AG04450 (cell line): ENCODE results near the gene INPPL1. TPM values are rescaled to one million over a fixed set of nuclear protein-coding genes. Genes with fewer than 3 reads are reported as not detected.
"Not testable (repeated sequence)": the region's sequence is repeated elsewhere in the genome, so short reads cannot be mapped to it uniquely, and the experiment has no call there.

Source experiments
- CTCF ChIA-PET: fragments of 300-600, 350-600 bp; formaldehyde crosslinking; extraction: SDS; loops from one replicate; lab custom pipeline; 2022; ENCODE audit warnings: antibody characterized with exemption, inconsistent platforms; lab: Charles Lee
- POLR2A ChIA-PET: fragments of 350-600 bp; formaldehyde crosslinking; extraction: SDS; loops from one replicate; lab custom pipeline; 2021; ENCODE audit warnings: antibody characterized with exemption, inconsistent platforms; lab: Yijun Ruan, JAX
- DNase-seq: peaks from one replicate; pipeline ENCODE4 v3.0.0-alpha.2; 2011; ENCODE audit warnings: low read depth, low spot score
- H3K27ac ChIP-seq: one replicate; pipeline ENCODE4 v1.5.1; 2012; ENCODE audit warnings: low read depth, low read length, control low read depth
- H3K27me3 ChIP-seq: one replicate; pipeline ENCODE4 v1.6.0; 2012; ENCODE audit warnings: low read length; ENCODE audit not compliant: control insufficient read depth, insufficient read depth
- H3K4me3 ChIP-seq: 2 replicates; pipeline ENCODE4 v1.5.1; 2011; ENCODE audit warnings: mild to moderate bottlenecking, low read depth, low read length, control low read depth
- H3K9me3 ChIP-seq: 2 replicates; pipeline ENCODE4 v1.5.1; 2012; ENCODE audit warnings: low read length; ENCODE audit not compliant: control insufficient read depth, insufficient read depth
- CTCF ChIP-seq: IDR thresholded peaks from 2 replicates; pipeline ENCODE4 v1.5.1; 2011; ENCODE audit warnings: low read depth, low read length, control low read depth, inconsistent platforms
- polyA plus RNA-seq: library from polyadenylated mRNA; depleted of rRNA; stranded (reverse); fragments of >200 nt; gene quantifications from 2 replicates; pipeline ENCODE4 v1.2.3, GENCODE V29; 2011

The INPPL1 gene
- polyA plus RNA-seq, 1 experiment, result 79.8 TPM

DNA sequence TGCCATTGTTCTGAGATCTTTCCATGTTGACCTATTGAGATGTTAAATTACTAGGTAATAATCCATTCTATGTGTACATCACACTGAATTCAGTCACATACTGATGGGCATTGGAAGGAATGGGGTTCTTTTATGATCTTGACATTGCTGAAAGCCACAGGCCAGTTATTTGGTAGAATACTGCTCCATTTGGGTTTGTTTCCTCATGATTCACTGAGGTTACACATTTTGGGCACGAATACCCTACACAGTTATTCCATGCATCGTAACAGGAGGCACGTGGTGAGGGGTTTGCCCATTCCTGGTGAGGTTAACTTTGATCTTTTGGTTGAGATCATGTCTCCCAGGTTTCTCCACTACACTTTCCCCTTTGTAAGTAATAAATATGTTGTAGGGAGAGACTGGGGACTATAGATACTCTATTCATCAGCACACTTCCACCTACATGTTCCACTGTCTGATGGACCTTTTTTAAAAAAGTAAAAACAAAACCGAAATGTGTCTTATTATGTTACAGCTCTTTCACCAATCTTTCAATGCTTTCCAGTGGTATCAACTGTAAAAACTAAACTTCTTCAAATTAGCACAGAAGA is 44.7 kb upstream of the INPPL1 start:
- CTCF ChIA-PET, result interaction anchor here (0.6 to 3.1 kb wide), 4 partner anchors 36 to 155 kb away, joined by 4 to 13 read pairs (median 4); no protein-coding TSS in a partner anchor
- DNase-seq, result no peak
- TF ChIP-seq CTCF, result no peak
- Histone ChIP-seq H3K27ac (no peak overlapping the region), H3K27me3 (no peaks in the 10 kb centered on the region), H3K9me3 (no peaks in the 10 kb centered on the region), H3K4me3 (no peak overlapping the region)
- POLR2A ChIA-PET, result no interaction called here

GRCh38 chr11:72180892-72181552 is 43.5 kb upstream of the INPPL1 start:
- CTCF ChIA-PET, result interaction anchor here (0.5 to 4.0 kb wide), 3 partner anchors 37 to 157 kb away, joined by 3 to 87 read pairs (median 13); no protein-coding TSS in a partner anchor

DNA sequence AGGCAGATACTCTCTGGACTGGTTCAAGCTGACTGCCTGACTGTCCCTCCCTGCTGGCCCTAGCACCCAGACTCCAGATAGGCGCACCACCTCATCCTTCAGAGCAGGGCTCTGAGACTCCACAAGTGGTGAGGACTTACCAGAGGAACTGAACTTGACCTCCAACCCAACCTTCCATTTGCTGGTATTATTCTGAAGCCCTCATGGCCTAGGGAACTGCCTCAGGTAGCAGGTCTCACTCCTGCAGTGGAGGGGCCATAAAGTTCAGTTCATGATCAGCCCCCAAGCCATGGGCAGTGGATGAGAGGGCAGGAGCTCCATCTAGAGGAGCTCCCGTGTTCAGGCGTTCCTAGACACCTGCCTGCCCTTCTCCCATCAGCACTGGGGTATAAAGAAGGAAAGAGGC is 43.0 kb upstream of the INPPL1 start:
- H3K27ac ChIP-seq, H3K4me3 ChIP-seq, H3K9me3 ChIP-seq, DNase-seq, POLR2A ChIA-PET, H3K27me3 ChIP-seq: not testable (repeated sequence)
- peak; percentile 27 for TF ChIP-seq CTCF
- CTCF ChIA-PET, result interaction anchor here (0.5 to 4.0 kb wide), 6 partner anchors 24 to 204 kb away, joined by 3 to 87 read pairs (median 8); no protein-coding TSS in a partner anchor

More at GRCh38 chr11:72180892-72181552, 43.5 kb upstream of the INPPL1 start:
- H3K9me3 ChIP-seq, H3K4me3 ChIP-seq, H3K27ac ChIP-seq, H3K27me3 ChIP-seq, POLR2A ChIA-PET, DNase-seq: not testable (repeated sequence)

- POLR2A ChIA-PET, result no interaction called here
These were observed 36.3 kb upstream of the INPPL1 start for GRCh38 chr11:72188267-72188666.

More at GRCh38 chr11:72188267-72188666, 36.3 kb upstream of the INPPL1 start:
- Histone ChIP-seq H3K4me3 (no peak overlapping the region), H3K27me3 (no peaks in the 10 kb centered on the region), H3K27ac (no peak overlapping the region), H3K9me3 (no peaks in the 10 kb centered on the region)
- CTCF ChIA-PET, result interaction anchor here (0.6 to 1.8 kb wide), 3 partner anchors 9 to 210 kb away, joined by 3 to 8 read pairs (median 3); no protein-coding TSS in a partner anchor
- no peak for TF ChIP-seq CTCF
- no peak for DNase-seq
